Measurements from ENCODE around the gene ANKS4B.

- TF ChIP-seq CTCF (IDR thresholded peaks at IDR 0.05) = no peak
- no peak for TF ChIP-seq POLR2A (IDR thresholded peaks at IDR 0.05)
These were observed 42.6 kb downstream of the ANKS4B start for GRCh38 chr16:21276090-21276489.

Measured in body of pancreas (tissue), 4 donors.